ENCODE data around the gene BTBD16.

Gene BTBD16

DNA sequence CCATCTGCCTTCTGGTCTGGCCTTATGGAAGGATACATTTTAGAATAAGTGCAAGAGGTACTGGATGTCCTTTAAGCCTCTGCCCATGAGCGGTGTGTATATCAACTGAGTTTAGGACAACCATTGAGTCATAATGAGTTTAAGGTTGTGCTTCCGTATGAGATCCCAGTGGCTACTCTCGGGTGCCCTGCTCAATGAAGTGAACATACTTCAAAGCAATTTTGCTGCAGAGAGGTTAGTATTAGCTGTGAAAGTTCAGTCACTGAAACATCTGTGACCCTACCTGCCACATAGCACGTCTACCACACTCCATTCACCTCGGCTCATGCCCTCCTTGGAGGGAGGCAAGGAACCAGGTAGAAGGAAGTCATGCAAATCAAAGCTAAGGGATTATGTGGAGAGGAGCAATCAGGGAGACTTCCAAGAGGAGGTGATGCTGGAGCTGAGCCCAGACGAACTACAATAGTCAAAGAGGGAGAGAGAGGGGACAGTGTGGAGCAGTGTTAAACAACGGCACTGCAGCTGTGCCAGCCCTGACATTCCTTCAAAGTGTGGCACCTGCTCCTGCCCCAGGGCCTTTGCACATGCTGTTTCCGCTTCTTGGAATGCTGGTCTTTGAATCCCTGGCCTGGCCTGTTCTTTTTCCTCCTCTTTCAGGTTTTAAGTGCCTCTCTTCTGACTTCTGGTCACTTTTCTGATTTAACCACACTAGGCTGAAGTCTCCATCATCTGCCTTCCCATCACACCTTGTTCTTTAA, 25.4 kb downstream of the BTBD16 start:
- DNase-seq = no peak

DNA sequence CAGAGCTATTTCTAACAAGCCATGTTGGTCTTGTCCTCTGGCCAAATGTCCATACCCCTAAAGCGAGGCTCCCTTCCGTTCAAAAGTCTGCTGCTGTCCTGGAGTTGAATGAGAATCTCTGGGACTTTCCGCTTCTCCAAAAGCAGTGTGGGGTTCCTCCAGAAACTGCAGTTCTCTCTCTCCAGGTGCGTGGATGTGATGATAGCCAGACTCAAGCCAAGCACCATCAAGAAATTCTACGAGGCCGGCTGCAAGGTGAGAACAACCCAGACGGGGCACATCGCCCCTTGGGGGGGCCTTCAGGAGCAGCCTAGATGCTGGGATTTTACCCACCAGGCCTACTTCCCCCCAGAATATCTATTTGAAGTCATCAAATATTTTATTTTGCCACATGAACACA, 26.5 kb downstream of the BTBD16 start:
- DNase-seq = no peak

DNA sequence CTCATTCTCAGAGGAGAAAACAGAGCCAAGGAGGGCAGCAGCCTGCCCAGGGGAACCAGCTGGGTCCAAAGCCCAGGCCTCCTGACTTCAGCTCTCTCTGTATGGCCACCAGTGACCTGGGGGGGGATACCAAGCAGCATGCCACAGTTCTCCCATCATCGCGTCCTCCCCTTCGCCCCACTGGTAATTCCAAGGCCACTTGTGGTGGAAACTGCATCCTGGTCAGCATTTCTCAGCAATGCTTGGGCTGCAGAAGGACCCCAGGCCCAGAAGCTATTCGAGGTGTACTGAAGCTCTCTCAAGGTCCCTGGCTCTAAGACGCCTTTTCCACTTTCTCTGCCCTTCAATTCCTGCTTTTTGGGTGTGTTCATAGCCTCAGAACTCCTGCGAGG, 27.1 kb downstream of the BTBD16 start:
- no peak for DNase-seq

DNA sequence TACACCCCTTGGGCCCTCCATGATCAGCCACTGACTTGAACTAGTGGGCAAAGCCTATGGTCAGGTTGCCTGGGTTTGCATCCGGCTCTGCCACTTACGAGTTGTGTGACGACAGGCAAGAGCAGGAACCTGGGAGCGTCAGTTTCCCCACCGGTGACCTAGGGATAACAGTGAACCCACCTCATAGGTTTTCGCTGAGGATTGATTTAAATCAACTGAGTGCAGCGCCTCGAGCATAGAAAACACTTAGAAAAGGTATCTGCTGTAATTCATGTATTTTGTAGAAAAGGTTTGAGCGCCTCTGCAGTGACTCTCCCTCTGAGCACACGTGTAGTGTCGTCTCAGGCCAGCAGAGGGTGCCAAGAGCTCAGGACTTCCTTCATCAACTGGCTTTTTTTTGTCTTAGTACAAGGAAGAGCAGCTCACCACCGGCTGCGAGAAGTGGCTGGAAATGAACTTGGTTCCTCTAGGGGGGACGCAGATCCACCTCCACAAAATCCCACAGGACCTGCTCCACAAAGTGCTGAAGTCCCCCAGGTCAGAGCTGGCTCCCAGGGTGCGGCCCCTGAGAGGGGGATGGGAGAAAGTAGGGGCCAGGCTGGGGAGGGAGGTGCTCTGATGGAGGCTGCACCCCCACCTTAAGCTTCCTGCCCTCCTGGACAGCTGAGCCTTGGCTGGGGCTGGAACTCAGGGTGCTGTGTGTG, 27.7 kb downstream of the BTBD16 start:
- DNase-seq = peak; percentile 87

DNA sequence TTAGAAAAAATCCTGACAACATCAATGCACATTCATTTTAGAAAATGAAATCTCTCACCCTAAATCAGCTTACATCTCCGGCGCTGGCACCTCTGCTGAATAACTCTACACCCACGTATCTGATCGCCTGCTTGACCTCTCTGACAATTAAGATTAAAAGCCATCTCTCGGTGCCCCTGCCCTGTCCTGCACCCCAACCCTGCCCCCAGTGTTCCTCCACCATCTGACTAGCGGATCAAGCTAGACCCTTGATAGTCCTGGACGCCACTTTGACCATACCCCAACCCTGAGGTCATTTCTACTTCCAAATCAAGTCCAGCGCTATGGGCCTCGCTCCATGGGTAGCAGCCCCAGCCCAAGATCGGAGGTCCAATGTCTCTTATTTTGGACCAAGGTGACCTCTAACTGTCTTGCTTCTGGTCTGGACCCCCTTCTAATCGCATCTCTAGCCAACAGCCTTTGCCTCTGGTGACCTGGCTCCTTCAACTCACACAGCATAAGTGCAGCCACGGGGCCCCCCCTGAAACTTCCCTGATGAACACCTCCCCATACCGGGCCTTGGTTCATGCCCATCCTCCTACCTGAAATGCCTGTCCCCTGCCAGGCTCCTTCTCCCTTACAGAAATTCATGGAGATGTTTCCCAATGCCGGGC, 28.5 kb downstream of the BTBD16 start:
- no peak for DNase-seq

DNA sequence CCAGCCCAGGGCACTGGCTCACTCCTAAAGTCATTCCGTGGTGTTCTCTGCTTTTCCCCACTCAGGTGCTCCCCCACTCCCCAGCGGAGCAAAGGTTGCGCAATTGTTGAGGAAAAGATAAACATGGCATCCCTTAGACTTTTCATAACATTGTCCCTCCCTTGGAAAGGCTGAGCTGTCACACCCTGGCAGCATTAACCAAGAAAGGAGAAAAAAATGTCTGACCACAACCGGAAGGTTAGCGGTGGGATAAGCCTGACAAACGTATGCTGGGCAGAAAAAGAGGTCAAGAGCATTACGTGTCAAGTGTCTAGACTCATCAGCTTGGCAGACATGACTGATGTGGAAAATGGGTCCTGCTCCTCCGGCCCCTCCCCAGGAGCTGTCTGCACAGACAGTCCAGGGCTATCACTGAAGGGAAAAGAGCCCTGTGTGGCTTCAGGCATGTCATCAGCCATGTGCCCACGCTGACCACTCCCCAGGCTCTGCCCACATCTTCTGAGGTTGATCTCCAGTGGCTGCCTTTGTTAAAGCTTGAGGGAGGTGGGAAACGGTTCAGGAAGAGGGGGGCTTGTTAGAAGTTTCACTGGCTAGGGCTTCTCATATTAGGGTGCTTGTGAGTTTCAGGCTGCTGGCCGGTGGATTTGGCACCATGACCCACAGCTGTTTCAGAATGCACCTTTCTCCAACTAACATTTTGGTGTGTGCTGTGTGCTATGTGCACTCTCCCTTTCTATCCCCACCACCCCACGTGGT, 30.1 kb downstream of the BTBD16 start:
- DNase-seq = peak; percentile 93

DNA sequence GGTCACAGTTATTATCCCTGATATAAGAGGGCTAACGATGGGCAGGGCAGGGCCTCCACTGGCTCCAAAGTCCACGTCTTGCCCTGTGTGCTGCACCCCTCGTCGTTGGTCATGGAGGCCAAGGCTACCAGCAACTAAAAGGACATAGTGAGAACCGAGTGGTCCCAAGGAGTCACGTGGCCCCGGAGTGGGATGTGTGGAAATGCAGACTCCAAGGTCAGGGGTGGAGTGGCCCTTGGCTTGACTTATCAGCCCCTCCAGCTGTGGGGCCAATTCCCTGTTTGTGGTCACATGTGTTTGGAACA, 30.7 kb downstream of the BTBD16 start:
- DNase-seq = no peak

DNA sequence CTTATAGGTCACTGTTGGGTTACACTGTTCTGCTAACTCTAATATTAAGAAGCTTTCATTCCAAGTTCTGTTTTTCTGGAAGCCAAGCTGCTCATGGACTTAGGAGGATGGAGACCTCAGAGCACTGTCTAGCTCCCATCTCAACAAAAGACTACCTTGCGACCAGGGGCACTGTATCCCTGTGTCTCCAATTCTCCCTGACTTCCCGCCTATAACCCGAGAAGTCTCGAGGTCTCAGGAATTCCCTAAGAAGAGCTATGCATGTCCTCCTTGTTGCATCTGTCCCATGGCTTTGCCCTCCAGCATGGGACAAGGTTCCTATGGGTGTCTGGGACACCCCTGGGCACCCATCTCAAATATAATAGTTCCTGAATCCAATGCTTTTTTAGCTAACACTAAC, 31.2 kb downstream of the BTBD16 start:
- no peak for DNase-seq

DNA sequence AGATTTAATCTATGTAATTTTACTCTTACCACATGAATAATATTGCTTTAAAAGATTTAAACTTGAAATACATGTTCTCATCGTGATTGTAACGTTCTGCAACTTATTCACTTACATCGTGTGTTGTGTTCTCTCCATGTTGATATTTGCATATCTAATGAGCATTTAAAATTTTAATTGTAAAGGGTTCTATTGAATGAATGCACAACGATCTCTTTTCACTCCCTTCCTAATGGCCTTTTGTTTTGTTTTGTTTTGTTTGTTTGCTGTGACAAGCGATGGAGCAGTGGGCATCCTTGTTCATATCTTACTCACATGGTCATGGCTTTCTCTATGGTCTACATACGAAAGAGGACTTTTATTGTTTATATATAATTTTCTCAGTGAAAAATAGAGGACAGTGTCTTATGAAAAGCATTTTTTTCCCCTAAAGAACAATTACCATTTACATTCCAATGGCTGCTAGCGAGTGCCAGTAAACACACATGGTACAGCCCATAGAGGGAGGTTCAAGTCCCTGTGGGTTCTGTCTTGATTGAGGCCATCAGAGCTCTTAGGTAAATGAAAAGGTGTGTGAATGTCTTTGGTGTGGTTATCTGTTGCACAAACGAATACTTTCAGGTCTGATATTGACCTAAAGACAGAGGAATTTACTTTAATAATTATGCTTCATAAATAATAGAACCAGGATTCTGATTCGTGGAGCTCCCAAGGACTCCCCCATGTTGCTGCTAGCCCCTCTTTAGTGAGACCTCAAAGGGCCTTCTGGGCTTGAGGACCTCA, 32.4 kb downstream of the BTBD16 start:
- no peak for DNase-seq

DNA sequence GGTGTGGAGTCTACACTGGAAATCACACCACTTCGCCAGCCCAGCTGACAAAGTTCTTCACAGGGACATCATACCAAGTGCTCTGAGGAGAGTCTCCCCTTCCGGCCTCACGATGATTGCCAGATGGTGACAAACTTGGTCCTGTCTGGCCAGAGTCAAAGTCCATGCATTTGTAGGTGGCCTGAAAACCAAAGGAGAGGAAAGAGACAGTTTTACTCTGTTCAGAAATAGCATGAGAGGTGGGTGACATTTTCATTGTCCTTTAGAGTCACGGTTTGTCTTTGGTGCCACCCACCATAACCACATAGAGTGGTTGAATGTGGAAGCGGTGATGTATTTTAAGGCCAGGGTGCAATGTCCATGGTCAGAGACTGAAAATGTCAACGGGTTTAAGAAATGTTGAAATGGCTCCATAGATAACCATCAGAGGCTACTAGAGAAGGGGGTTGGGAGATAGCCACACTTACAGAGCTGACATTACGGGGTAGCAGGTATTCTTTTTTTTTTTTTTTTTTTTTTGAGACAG, 33.0 kb downstream of the BTBD16 start:
- no peak for DNase-seq

DNA sequence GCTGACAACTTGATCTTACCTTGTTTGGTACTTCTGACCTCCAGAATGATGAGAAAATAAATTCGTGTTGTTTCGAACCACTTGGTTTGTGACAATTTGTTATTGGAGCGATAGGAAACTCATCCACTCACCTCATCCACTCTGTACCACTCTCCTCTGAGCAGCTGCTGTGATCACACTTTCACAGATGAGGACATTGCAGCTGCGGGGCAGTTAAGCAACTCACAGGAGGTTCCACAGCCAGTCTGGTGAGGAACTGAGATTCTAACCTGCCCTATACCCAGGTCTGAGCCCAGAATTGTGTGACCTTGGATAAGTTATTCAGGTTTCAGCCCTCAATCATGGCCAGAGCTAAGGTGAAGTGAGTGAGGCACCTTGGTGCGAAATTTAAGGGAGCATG, 35.2 kb downstream of the BTBD16 start:
- DNase-seq = no peak

DNA sequence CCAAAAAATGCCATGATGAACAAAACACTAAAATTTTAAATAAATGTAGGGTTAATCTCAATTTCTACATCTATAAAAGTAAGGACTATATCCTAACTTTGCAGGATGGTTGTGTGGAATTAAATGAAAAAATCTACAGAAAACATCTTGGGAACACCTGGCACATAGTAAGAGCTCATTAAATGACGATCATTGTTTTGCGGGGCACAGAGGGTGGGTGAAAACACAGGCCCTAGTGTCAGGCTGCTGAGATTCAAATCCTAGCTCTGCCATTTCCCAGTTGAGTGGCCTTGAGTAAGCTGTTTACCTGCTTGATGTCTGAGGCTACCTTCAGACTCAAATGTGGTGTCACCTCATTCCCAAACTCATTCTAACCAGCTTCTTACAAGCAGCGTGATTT, 35.6 kb downstream of the BTBD16 start:
- no peak for DNase-seq

DNA sequence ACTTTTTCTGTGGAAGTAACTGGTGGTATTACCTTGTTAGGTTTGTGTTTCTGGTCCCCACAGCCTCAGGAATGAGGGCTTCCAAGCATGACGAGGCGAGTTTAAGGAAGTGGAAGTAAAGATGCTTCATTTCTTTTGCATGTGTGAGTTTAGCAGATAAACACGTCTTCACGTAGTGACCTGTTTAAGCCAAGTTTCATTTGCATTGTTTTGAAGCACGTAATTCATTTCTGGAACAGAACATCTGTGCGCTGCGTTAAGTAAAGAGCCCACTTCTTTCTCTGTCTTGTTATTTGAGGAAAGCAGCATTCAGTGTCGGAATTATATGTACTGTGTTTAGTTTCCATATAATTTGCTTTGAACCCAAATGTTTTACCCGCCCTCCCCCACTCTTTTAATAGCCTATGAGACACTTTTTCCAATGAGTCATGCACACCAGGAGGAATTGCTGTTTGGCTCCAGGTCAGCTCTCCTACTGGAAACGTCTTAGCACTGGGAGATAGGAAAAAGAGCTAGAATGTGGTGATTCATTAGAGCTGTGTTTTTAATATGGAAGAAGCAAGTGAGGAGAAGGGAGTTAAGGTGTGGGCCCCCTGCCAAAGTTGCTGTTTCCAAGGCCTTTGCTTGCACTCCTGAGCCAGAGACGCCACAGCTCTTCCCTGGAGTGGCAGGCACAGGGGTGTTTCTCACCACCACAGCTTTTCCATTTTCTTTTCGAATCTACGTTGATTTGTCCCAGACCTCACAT, 36.7 kb downstream of the BTBD16 start:
- peak; percentile 96 for DNase-seq

DNA sequence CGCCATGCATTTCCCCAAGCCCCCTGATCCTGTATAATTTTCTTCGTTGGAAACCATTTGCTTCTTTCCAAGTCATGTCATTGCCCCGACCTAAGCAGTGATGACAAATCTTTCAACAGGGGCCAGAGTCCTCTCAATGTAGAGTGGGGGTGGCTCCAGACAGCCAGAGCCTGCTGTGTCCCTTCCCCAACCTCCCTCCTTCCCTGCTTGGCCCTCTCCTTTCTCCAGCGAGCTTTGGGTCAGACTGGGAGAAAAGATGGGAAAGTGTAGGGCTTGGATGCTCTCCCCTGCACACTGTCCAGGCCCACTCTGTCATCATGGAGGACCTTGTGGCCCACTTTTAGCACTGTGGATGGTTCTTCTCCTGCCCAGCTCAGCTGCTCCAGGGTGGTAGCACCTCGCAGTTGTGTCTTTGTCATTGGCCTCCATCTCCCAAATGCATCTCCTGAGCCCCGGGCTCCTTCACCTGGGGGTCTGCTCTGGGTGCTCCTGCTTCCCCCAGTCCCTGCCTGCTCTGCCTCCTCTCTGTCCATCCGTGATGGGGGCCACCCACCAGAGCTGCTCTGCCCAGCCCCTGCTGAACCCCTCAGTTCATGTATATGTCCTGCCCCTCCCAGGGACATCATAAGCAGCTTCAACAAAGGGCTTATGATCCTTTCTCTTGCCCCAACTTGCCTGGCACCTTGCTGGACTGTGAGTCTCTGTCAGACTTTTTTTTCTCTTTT, 37.5 kb downstream of the BTBD16 start:
- DNase-seq = no peak

DNA sequence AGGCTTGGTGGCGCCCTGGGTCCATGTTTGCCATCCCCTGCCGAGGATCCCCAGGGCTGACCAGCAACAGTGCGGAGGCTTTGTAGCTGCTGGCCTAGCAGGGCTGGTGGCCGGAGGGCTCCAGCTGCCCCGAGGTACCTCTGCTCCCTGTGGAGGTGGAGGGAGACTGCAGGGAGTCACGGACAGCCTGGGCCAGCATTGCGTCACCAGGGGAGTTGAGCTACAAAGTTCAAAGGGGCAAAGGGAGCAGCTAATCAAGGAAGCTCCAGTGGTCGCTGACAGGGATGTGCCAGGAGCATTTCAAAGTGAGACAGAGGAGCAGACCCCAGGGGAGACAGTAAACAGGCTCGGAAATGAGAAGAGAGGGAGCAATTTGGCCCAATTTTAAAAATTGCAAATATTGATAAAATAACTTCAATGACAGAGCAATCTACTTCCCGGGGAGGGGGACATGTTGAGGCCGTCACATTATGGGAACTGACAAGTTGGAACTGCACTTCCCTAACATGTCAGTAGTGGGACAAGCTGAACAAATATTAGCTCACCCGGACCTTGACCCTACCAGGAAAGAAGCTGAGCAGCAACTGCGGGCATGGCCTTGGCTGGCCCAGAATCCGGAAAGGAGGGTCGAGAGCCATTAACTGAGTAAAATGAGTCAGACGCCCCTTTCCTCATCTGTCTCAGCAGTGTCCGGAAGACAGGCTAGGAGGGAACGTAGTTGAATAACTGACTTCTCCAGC, 39.4 kb downstream of the BTBD16 start:
- DNase-seq = no peak

DNA sequence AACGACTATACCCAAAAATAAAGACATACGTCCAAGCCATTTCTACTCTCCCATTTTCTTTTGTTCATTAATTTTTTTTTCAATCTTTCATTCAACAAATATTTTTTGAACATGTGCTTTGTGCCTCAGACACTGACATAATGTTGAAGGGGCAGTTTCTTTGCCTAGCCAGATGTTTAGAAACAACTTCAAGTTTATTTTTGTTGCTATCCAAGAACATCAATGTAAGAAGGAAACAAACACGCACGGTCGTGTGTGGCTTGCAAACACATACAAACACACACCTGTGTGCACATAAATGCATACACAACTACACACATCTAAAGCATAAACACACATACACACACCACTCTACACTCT, 39.9 kb downstream of the BTBD16 start:
- no peak for DNase-seq

DNA sequence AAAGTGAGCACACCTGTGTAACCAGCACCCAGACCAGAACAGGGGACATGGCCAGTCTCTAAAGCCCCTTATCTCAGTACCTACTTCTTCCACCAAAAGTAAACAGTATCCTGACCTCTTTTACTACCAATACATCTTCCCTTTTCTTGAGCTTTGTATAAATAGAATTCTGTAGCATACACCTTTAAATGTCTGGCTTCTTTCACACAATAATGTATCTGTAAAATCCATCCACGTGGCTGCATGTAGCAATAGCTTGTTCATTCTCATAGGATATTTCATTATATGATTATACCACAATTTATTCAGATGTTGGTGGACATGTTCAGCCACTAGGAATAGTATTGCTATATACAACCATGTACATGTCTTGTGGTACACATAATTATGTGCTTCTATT, 40.6 kb downstream of the BTBD16 start:
- DNase-seq = no peak

DNA sequence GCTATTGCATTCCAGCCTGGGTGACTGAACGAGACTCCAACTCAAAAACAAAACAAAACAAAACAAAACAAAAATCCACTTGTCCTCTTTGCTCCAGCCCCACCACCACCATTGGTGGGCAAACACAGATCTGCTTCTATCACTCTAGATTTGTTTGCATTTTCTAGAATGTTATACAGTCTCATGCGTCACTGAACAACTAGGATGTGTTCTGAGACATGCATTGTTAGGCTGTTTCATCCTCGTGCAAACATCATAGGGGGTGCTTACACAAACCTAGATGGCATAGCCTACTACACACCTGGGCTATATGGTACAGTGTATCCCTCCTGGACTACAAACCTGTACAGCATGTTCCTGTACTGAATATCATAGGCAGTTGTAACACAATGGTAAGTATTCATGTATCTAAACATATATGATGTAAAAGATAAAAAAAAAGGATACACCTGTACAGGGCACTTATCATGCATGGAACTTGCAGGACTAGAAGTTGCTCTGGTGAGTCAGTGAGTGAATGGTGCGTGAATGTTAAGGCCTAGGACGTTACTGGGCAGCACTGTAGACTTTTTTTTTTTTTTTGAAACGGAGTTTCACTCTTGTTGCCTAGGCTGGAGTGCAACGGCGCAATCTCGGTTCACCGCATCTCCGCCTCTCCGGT, 45.3 kb downstream of the BTBD16 start:
- DNase-seq = no peak

DNA sequence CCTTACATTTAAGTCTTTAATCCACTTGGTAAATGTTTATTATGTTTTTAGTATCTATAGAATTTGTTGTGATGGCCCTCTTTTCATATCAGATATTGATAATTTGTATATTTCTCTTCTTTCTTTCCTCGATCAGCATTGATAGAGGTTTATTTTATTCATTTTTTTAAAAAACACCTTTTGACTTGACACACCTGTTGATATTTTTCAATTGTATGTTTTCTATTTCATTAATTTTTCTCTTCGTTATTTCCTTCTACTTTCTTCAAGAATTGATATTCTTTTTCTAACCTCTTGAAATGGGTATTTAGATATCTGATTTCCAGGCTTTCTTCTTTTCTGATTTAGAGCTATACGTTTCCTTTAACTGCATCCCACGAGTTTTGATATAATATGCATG, 50.9 kb downstream of the BTBD16 start:
- no peak for DNase-seq

DNA sequence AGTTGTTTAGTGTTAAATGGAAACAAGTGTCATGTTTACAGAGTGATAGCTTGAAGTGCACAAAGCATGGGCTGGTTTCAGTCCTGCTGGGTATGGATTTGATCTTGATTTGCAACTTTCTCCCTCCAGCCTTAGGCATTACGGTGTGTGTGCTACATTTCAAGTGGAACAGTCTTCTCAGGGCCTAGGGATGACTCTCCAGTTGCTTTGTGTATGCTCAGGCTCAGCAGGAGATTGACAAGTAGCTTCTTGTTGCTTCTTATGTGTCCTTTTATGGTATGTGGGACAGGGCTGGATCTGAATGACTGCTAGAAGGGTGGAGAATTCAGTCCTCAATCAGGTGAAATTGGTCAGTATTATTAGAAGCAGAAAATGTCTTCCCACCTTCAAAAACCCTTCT, 52.1 kb downstream of the BTBD16 start:
- no peak for DNase-seq

Measured in kidney glomerular epithelial cell (primary cell).